Stimulated activated CD8-positive, alpha-beta memory T cell treated with anti-CD3 and anti-CD28 coated beads, Interleukin-4, amount 100 ng/mL, for 48 hours (primary cell): Measurements from ENCODE around the gene C4orf36.

Source experiments
- DNase-seq: peaks from one replicate; pipeline ENCODE4 v3.0.0-alpha.2; 2020

C4orf36 gene, protein sequence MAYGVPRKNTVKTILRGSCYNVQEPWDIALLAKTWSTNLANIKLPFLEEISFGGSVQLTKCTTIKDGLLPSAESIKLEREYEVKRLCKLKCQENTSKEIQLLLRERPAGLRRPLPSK

DNA sequence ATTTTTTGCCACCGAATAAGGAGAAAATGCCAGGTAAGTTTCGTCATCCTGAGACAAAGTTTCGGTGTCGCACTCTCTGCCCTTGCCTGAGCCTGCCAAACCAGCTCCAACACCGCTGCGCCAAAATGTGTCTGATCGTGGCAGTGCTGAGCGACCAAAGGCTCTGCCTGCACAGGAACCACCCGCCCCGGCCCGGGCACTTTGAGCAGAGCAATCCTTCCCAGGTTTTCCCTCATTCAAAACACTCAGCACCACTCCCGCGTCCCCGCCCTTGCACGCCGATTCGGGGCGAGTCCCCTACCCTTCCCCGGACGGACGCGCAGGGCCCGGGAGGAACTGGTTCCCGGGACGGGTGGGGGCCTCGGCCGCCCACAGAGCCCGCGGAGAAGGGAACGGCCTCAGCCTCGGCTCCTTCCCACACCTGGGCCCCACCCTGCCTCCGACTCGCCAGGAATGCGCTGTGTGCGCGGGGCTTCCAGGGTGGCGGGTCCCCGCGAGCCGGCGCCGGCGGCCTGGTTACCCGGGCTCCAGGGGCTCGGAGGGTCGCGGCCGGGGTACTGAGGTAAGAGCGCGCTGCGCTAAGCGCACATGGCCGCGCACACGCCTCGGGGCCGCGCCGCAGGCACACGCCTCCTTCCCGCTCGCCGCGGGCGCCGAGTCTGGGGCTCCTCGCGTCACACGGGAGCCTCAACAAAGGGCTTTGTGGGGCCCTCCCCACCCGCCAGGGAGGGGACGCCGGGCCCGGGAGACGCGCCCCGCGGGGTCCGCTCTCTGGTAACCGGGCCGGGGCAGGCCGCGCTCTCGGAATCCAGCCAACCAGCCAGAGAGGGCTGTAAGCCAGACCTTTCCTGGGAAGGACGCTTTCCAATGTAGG, at the start of gene C4orf36:
Gene C4orf36 (minus strand): TSS at position 661 of the 874 bp plus-strand sequence. CDS start 902 bp downstream, outside the sequence.
- peak; percentile 55 for DNase-seq

DNA sequence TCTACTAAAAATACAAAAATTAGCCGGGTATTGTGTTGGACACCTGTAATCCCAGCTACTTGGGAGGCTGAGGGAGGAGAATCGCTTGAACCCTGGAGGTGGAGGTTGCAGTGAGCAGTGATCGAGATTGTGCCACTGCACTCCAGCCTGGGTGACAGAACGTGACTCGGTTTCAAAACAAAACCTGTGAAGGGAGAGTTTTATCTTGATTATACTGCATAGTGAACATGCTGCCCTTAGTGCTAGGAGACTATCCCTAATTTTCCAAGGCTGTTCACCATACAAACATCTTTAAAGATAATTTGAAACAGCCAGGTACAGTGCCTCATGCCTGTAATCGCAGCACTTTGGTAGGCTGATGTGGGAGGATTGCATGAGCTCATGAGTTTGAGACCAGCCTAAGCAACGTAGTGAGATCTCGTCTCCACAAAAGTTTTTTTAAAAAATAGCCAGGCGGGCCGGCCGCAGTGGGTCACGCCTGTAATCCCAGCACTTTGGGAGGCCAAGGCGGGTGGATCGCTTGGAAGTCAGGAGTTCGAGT, 48.8 kb upstream of the C4orf36 start:
- DNase-seq, result no peak

DNA sequence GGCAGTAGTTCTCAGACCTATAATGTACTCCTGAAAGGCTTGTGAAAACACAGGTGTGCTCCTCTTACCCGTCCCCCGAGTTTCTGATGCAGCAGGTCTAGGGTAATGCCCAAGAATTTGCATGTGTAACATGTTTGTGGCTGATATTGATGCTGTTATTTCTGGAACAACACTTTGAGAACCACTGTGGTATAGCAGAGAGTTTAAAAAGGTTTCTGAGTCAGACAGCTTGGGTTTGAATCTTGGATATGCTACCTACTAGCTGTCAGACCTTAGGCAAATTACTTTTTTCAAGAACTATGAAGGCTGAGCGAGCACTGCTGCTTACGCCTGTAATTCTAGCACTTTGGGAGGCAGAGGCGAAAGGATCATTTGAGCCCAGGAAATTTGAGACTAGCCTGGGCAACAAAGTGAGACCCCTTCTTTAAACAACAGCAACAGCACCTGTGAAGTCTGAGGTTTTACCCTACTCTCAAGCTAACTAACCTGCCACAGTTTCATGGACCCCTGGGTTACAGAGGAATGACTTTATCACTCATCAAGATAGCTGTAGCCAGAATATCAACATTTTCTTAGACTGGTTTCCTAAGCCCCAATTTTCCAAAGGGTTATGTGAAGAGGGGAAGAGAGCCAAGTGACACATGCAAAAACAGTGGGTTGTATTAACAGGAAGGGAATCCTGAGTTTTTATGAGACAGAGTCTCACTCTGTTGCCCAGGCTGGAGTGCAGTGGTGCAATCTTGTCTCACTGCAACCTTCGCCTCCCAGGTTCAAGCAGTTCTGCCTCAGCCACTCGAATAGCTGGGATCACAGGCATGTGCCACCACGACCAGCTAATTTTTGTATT, 47.7 kb upstream of the C4orf36 start:
- no peak for DNase-seq

DNA sequence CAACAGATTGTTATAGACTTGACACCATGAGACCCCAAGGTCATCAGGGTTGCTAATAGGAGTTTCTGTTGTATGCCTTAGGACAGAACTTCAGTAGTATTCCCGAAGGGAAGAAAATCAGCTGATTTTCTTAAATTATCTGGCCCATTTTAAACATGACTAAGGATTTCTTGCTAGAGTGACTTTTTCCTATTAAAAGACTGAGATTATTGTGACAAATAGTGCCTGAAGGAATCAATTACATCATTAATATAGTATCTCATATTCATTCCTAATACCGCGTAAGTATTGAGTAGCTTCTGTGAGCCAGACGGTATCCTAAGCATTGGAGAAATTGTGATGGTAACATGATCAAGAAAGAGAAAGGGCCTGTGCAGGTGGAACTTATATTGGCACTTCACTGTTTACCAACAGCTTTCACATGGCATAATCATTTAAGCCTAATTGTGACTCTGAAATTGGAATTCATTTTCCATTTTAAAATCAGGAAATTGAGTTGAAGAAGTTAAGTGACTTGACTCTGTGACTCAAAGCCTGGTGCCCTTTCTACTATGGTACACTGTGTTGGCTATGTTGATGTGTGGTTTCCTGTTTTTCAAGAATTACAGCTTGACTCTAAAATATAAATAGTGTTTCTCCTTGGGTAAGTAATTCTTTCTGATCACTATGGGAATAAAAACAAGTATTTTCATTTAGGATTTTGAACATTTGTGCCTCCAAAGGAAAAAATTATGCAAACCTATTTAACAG, 46.7 kb upstream of the C4orf36 start:
- DNase-seq, result no peak

DNA sequence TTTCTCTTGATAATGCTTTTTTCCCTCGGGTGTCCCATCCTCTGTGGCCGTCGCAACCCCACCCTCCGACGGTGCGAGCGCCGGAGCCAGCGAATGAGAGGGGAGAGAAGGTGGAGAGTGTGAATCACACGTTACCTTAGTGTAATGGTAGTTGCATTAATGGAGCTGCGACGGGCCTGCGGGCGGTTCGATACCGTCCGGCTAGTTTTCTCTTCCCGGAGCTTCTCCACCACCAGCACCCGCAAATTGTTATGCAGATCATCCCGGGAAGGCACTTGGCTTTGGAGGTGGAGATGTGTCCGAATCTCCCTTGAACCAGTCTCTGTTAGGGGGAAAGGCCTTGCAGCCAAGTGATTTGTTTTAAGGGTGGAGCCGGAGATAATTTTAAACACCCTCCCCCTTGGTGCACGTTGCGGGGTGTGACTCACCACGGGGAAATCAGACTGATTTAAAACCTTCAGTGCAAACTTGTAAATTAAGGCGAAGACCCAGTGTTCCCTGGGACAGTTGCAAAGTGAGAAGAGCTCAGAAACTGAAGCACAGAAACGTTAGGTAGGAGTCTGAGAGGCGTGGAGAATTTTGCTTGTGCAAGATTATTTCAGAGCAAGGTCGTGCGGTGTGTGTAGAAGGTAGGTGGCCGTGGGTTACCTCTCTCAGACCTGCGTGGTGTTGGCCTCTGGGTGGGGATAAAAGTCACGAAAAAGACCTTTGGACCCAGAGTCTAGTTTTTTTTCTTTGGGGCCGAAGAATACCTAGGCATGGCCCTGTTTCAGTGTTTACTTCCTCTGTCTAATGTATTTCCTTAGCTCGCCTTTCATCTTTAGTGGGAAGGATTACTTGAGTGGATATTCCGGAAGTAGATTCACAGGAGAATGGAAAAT, 43.9 kb upstream of the C4orf36 start:
- DNase-seq, result peak; percentile 77

DNA sequence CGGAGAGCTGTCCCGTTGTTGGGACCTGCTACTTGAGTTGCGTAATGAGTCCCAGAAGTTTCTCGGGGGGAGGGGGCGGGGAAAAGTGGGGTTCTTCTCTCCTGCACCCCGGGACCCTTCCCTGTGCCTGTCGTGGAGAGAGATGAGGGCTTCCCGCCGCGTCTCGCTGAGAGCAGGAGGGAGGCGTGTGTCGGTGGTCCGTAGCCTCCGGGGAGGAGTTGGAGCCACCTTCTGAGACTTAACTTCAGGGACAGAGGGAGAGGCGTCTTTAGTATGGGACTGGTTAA, 43.3 kb upstream of the C4orf36 start:
- DNase-seq, result no peak

DNA sequence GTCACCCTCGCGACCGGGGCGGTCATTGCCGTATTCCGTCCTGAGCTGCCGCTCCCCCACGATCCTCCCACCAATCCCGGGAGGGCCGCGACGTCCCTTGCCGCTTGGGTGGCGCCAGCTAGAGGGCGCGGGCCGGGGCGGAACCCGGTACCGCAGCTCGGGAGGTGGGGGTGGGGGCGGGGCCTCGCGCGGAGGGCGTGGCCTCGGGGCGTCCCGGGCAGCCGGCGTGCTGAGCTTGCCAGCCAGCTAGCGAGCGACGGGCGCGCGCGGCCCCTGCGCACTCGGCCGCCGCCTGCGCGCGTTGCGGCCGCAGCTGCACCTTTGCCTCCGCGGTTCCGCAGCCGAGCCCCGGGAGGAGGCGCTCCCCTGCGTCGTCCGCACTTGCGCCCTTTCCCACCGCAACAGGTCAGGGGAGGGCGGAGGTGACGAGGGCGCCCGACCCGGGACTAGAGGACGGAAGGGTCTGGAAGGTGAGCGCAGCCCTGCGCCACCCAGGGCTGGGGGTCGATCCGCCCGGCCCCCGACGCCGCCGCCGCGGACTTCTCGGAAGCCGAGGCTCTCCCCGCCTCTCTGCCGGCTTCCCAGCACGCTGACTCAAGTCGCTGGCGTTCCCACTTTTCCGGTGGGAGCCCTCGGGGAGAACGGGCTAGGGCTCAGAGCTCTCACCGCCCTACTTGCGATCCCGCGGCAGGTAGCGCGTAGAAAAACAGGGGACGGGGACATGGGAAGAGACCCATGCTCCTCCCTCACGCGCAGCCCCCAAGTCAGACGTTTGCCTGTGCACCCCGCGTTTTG, 42.7 kb upstream of the C4orf36 start, which contains the start of gene AFF1:
Gene AFF1 (plus strand): TSS at position 241 of the 795 bp plus-strand sequence. CDS start 13,523 bp downstream, outside the sequence.
- DNase-seq, result peak; percentile 89

DNA sequence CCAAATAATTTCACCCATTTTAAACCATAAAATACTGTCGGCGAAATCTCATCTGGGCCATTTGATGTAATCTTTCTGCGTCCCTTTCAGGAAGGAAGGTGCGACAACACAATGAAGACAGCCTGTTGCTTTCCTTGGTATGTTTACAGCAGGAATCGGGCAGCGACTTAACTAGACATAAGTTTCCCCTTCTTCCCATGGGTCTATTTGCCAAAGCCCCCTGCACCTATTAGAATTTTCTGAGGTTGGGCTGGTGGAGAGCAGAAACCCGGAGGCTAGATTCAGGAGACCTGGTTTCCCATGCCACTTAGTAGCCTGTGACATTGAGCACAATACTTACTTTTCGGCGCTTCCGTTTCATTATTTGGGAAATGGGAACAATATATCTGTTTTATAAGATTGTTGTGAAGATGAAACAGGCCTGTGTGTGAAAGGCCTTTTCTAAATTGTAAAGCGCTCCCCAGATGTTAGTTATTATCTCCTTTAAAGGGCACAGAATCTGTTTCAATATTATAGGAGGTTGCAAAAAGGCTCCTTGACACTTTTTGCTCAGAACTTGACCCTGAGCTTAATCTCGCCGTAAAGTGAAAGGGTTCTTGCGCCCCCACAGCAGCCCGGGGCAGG, 42.0 kb upstream of the C4orf36 start:
- DNase-seq, result peak; percentile 27

DNA sequence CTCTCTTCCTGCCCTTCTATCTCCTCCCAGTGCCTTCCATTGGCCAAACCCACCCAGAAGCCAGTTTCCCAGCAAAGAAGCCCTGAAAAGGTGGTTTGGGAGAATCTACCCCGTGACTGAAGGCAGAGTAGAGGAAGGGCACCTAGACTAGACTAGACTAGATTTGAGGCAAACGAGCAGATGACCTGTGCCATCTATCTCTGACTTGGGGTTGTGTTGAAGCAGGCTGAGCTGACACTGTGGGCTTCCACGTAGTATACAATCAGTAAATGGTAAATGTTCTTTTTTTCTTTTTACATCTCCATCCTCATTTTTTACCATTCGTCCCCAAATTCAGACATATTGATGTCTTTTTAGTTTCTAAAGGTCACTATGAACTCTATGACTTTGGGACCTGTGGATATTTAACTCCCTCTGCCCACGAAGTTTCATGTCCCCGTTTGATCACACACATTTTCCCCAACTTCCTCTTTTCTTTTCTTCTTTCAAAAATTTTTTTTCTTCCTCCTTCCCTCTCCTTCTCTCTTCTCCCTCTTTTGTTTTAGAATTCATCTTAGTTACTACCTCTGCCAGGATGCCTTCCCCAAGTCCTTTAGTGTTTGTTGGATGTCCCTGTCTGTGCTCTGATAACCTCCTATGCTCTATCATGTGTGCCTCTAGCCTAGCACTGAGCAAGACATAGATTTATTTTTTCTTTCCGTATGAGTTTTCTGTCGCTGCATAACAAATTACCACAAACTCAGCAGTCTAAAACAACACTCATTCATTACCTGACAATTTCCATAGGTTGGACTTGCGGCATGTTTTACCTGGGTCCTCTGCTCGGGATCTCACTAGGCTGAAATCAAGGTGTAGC, 36.4 kb upstream of the C4orf36 start:
- no peak for DNase-seq

DNA sequence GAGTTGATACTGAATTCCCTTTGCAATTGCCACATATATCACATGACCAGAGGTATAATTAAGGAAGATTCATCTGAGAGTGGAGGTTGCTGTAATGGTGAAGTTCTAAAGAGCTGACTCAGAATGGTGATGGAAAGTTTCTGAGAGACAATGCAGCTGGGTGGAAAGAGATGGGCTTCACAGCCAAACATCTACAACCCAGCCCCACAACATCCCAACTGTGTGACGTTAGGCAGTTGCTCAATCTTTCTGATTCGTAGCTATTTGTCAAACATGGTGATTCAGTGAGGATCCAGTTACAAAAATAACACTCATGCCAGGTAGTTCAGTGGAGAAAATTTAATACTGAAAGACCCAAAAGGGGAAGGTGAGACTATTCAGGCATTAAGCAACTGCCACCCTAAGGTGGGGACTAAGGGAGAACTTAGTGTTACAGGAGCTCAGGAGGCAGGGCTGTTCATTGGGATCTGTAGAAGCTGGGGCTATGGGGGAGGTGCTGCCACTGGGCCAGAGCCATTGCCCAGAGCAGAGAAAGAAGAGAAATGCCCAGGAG, 35.7 kb upstream of the C4orf36 start:
- peak; percentile 42 for DNase-seq

DNA sequence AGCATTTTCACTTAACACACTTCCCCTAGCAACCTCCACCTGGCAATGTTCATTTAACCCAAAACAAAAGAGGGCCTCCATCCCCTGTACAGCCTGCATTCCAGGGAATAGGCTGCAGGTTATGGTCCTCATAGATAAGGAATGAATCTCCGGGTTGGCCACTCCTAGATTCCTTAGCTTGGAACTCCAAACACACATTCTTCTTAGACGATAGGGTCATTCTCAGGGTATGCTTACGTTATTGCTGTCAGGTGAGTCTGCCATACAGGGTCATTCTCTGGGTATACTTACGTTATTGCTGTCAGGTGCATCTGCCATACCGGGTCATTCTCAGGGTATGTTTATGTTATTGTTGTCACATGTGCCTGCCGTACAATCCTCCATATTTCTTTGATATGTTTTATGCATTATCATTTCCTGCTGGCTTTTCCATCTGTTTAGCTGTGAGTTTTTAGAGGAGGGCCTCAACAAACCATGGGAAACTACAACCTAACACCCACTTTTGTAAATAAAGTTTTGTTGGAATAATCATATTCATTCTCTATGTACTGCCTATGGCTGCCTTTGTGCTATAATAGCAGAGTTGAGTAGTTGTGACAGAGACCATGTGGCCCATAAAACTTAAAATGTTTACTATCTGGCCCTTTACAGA, 34.3 kb upstream of the C4orf36 start:
- DNase-seq, result no peak

DNA sequence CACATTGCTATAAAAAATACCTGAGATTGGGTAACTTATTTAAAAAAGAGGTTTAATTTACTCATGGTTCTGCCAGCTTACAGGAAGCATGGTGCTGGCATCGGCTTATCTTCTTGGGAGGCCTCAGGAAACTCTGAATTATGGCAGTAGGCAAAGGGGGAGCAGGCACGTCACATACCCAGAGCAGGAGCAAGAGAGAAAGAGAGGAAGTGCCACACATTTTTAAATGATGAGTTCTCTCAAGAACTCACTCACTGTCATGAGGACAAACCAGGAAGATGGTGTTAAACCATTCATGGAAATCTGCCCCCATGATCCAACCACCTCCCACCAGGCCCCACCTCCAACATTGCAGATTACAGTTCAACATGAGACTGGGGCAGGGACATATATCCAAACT, 32.6 kb upstream of the C4orf36 start:
- no peak for DNase-seq

DNA sequence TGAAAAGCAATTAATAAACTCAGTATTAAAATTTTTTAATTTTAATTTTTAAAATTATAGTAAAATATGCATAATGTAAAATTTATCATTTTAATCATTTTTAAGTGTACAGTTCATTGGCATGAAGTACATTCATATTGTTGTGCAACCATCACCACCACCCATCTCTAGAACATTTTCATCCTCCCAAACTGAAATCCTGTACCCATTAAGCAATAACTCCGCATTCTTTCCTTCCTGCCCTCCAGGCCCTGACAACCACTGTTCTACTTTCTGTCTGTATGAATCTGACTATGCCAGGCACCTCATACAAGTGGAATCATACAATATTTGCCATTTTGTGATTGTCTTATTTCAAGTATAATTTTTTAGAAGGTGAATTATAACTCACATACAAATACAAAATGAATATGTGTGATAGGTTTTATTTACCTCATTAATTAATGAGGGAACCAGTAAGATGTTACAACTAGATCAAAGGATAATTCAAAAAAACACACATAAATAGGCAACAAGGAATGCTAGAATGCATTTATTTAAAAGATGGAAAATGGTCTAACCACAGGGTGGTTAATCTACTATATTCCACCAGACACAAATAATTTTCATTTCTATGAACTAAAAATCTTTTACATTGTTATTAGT, 29.5 kb upstream of the C4orf36 start:
- DNase-seq, result no peak

DNA sequence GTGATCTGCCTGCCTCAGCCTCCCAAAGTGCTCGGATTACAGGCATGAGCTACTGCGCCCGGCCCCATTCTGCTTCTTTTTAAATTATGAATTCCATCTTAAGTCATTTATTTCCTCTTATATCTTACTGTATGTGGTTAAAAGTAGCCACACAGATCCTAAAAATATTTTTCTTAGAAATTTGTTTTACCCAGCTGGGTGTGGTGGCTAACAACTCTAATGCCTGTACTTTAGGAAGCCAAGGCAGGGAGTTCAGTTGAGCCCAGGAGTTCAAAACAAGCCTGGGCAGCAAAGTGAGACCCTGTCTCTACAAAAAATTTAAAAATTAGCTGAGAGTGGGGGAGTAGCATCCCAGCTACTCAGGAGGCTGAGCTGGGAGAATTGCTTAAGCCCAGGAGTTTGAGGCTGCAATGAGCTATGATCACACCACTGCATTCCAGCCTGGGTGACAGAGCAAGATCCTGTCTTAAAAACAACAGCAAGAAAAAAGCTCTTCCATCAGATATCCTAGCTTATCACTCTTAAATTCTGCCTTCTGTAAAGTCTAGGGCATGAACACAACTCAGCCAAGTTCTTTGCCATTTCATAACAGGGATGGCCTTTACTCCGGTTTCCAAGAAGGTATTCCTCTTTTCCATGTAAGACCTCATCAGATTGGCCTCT, 27.5 kb upstream of the C4orf36 start:
- DNase-seq, result no peak

DNA sequence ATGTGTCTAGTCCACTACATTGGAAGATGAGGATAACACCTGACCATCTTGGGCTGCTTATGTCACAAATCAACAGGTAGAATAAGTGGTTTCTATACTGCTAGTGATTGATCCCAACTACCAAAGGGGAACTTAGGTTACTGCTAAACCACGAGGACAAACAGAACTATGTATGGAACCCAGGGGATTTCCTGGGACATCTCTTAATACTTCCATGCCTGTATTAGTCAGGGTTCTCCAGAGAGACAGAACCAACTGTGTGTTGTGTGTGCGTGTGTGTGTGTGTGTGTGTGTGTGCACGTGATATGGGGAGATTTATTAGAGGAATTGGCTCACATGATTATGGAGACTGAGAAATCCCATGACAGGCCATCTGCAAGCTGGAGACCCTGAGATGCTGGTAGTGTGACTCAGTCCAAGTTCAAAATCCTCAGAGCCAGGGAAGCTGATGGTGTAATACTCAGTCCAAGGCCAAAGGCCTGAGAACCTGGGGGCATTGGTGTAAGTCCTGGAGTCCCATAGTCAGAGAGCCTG, 26.4 kb upstream of the C4orf36 start:
- no peak for DNase-seq

DNA sequence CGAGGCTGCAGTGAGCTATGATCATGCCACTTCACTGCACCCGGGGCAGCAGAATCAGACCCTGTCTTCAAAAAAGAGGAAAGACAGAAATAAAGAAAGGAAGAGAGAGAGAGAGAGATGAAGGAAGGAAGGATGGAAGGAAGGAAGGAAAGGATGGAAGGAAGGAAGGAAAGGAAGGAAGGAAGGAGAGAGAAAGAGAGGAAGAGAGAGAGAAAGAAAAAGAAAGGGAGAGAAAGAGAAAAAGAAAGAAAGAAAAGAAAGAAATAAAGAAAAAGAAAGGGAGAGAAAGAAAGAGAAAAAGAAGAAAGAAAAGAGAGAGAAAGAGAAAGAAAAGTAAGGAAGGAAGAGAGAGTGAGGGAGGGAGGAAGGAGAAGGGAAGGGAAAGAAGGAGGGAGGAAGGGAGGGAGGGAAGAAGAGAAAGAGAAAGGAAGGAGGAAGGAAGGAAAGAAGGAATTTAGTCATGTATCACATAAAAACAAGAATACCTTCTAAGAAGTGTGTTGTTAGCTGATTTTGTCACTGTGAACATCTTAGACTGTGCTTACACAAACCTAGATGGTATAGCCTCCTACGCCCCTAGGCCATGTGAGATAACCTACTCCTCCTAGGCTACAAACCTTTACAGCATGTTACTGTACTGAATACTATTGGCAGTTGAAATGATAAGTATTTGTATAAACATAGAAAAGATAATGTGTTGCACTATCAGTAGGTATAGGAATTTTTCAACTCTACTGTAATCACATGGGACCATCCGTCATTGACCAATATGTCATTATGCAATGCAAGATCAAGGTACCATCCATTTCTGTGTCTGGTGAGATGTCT, 25.2 kb upstream of the C4orf36 start:
- DNase-seq, result no peak
